WTC11 (cell line): ENCODE data around the gene HAGHL.

Source experiments
- CREB1 ChIP-seq: sonication (generic); formaldehyde crosslinking; IDR thresholded peaks from 2 replicates; pipeline ENCODE4 v1.8.0; 2023; ENCODE audit warnings: mild to moderate bottlenecking, missing genetic modification reagents
- CTCF ChIP-seq: fragments of 200-600 bp; IDR thresholded peaks from 2 replicates; pipeline ENCODE4 v1.8.0; 2022; ENCODE audit warnings: antibody characterized with exemption
- TEAD4 ChIP-seq: sonication (generic); formaldehyde crosslinking; IDR thresholded peaks from 2 replicates; pipeline ENCODE4 v1.8.0; 2022; ENCODE audit warnings: mild to moderate bottlenecking, missing genetic modification reagents

GRCh38 chr16:732332-732731, 5.4 kb downstream of the HAGHL start:
- no peak for TF ChIP-seq CTCF
- TF ChIP-seq CREB1 (CRISPR knock-in tag), result no peak
- TF ChIP-seq TEAD4 (CRISPR knock-in tag), result no peak
